ENCODE data around the gene THADA.

Gene THADA

GRCh38 chr2:43513216-43513615, 82.6 kb downstream of the THADA start:
- Histone ChIP-seq H3K9me3 (no peaks in the 10 kb centered on the region), H3K27me3 (no peaks in the 10 kb centered on the region), H3K4me3 (ENCODE audit: low read depth in 1 of 2, low read length in 1 of 2) (no peak overlapping the region), H3K27ac (no peak overlapping the region), H3K4me1 (ENCODE audit: control insufficient read depth in 1 of 2, insufficient read depth in 1 of 2, low read depth in 1 of 2, low read length in 1 of 2) (peaks cover 0 to 6% of the 10 kb centered on the region in 2 experiments), H3K36me3 (peaks cover 7% of the 10 kb centered on the region)
- no peak for TF ChIP-seq CTCF (IDR thresholded peaks at IDR 0.05)

- Histone ChIP-seq H3K27me3 (no peaks in the 10 kb centered on the region), H3K36me3 (peaks cover 13% of the 10 kb centered on the region), H3K4me1 (ENCODE audit: control insufficient read depth in 1 of 2, insufficient read depth in 1 of 2, low read depth in 1 of 2, low read length in 1 of 2) (no peaks in the 10 kb centered on the region), H3K9me3 (no peaks in the 10 kb centered on the region), H3K27ac (no peak overlapping the region), H3K4me3 (ENCODE audit: low read depth in 1 of 2, low read length in 1 of 2) (no peak overlapping the region)
- TF ChIP-seq CTCF (IDR thresholded peaks at IDR 0.05), result no peak
Measured at GRCh38 chr2:43511199-43511598, 84.6 kb downstream of the THADA start.

GRCh38 chr2:43509886-43510285, 86.0 kb downstream of the THADA start:
- H3K27me3 ChIP-seq, result no peaks in the 10 kb centered on the region
- no peak for TF ChIP-seq CTCF (IDR thresholded peaks at IDR 0.05)
- H3K9me3 ChIP-seq, result no peaks in the 10 kb centered on the region
- H3K4me1 ChIP-seq (ENCODE audit: control insufficient read depth in 1 of 2, insufficient read depth in 1 of 2, low read depth in 1 of 2, low read length in 1 of 2), result no peaks in the 10 kb centered on the region
- peaks cover 21% of the 10 kb centered on the region for H3K36me3 ChIP-seq
- H3K4me3 ChIP-seq (ENCODE audit: low read depth in 1 of 2, low read length in 1 of 2), result no peak overlapping the region
- no peak overlapping the region for H3K27ac ChIP-seq

- H3K27ac ChIP-seq, result no peak overlapping the region
- H3K36me3 ChIP-seq, result peaks cover 26% of the 10 kb centered on the region
- H3K9me3 ChIP-seq, result no peaks in the 10 kb centered on the region
- no peaks in the 10 kb centered on the region for H3K27me3 ChIP-seq
- TF ChIP-seq CTCF (IDR thresholded peaks at IDR 0.05), result no peak
- no peaks in the 10 kb centered on the region for H3K4me1 ChIP-seq (ENCODE audit: control insufficient read depth in 1 of 2, insufficient read depth in 1 of 2, low read depth in 1 of 2, low read length in 1 of 2)
- no peak overlapping the region for H3K4me3 ChIP-seq (ENCODE audit: low read depth in 1 of 2, low read length in 1 of 2)
Measured at GRCh38 chr2:43508209-43508608, 87.6 kb downstream of the THADA start.

- H3K27me3 ChIP-seq, result no peaks in the 10 kb centered on the region
- no peak for TF ChIP-seq CTCF (IDR thresholded peaks at IDR 0.05)
Measured at GRCh38 chr2:43507137-43507536, 88.7 kb downstream of the THADA start.

GRCh38 chr2:43495727-43496126, 100.1 kb downstream of the THADA start:
- no peaks in the 10 kb centered on the region for H3K4me1 ChIP-seq (ENCODE audit: control insufficient read depth in 1 of 2, insufficient read depth in 1 of 2, low read depth in 1 of 2, low read length in 1 of 2)
- no peaks in the 10 kb centered on the region for H3K9me3 ChIP-seq
- peaks cover 10% of the 10 kb centered on the region for H3K36me3 ChIP-seq
- H3K4me3 ChIP-seq (ENCODE audit: low read depth in 1 of 2, low read length in 1 of 2), result no peak overlapping the region
- no peaks in the 10 kb centered on the region for H3K27me3 ChIP-seq
- no peak for TF ChIP-seq CTCF (IDR thresholded peaks at IDR 0.05)
- no peak overlapping the region for H3K27ac ChIP-seq

More at GRCh38 chr2:43507137-43507536, 88.7 kb downstream of the THADA start:
- no peak overlapping the region for H3K4me3 ChIP-seq (ENCODE audit: low read depth in 1 of 2, low read length in 1 of 2)
- H3K4me1 ChIP-seq (ENCODE audit: control insufficient read depth in 1 of 2, insufficient read depth in 1 of 2, low read depth in 1 of 2, low read length in 1 of 2), result no peaks in the 10 kb centered on the region
- H3K27ac ChIP-seq, result no peak overlapping the region
- H3K36me3 ChIP-seq, result peaks cover 23% of the 10 kb centered on the region
- no peaks in the 10 kb centered on the region for H3K9me3 ChIP-seq

Data from neutrophil (primary cell).